ENCODE data around the gene TNK2. TPM values are rescaled to one million over a fixed set of nuclear protein-coding genes. Genes with fewer than 3 reads are reported as not detected.
"Not testable (repeated sequence)": the region's sequence is repeated elsewhere in the genome, so short reads cannot be mapped to it uniquely, and the experiment has no call there.

The TNK2 gene
- total RNA-seq, 2 donors from 2014 or later, result 47.6 to 50.4 TPM

GRCh38 chr3:195904368-195904767 lies 4.0 kb downstream of the TNK2 start:
- DNase-seq (no peak), ATAC-seq (no peak)
- intact Hi-C loops (cut with DNase I), result no loop called here

GRCh38 chr3:195903950-195904290 lies 4.4 kb downstream of the TNK2 start:
- no peak for ATAC-seq
- intact Hi-C loops (cut with DNase I), result no loop called here
- no peak for DNase-seq

GRCh38 chr3:195902634-195903033 lies 5.7 kb downstream of the TNK2 start:
- ATAC-seq; intact Hi-C loops (cut with DNase I); DNase-seq: not testable (repeated sequence)

GRCh38 chr3:195901836-195902585 lies 6.3 kb downstream of the TNK2 start:
- DNase-seq; intact Hi-C loops (cut with DNase I); ATAC-seq: not testable (repeated sequence)

- DNase-seq (peak; percentile 73), ATAC-seq (peak; percentile 59 to 75)
- intact Hi-C loops (cut with DNase I), result no loop called here
These were observed 7.7 kb downstream of the TNK2 start for GRCh38 chr3:195900436-195901355.

- intact Hi-C loops (cut with DNase I), result loop anchor here in 1 of 2 donors (5.0 kb wide), 1 partner anchor 38 kb away; no protein-coding TSS in a partner anchor
- DNase-seq (peak; percentile 16), ATAC-seq (no peak)
These were observed 8.5 kb downstream of the TNK2 start for GRCh38 chr3:195899701-195900435.

- intact Hi-C loops (cut with DNase I), result loop anchor here in 1 of 2 donors (5.0 kb wide), 1 partner anchor 36 kb away; no protein-coding TSS in a partner anchor
- ATAC-seq, result no peak
- DNase-seq, result no peak
These were observed 10.4 kb downstream of the TNK2 start for GRCh38 chr3:195897853-195898415.

GRCh38 chr3:195897081-195897852 lies 11.1 kb downstream of the TNK2 start:
- intact Hi-C loops (cut with DNase I), result loop anchor here in 1 of 2 donors (5.0 kb wide), 1 partner anchor 35 kb away; no protein-coding TSS in a partner anchor
- DNase-seq (peak; percentile 56), ATAC-seq (peak in 1 of 2 donors; percentile 15)

- DNase-seq (peak; percentile 72), ATAC-seq (peak; percentile 28 to 32)
- intact Hi-C loops (cut with DNase I), result loop anchor here in 1 of 2 donors (5.0 kb wide), 1 partner anchor 34 kb away; no protein-coding TSS in a partner anchor
These were observed 11.8 kb downstream of the TNK2 start for GRCh38 chr3:195896361-195897080.

GRCh38 chr3:195895861-195896360 lies 12.4 kb downstream of the TNK2 start:
- peak; percentile 74 for DNase-seq
- ATAC-seq, result peak; percentile 40
- intact Hi-C loops (cut with DNase I), result loop anchor here in 1 of 2 donors (5.0 kb wide), 1 partner anchor 34 kb away; no protein-coding TSS in a partner anchor

- peak; percentile 48 for DNase-seq
- peak; percentile 17 to 36 for ATAC-seq
- intact Hi-C loops (cut with DNase I), result loop anchor here in 1 of 2 donors (5.0 kb wide), 1 partner anchor 33 kb away; no protein-coding TSS in a partner anchor
These were observed 13.1 kb downstream of the TNK2 start for GRCh38 chr3:195895078-195895860.

GRCh38 chr3:195893916-195894465 lies 14.4 kb downstream of the TNK2 start:
- intact Hi-C loops (cut with DNase I), result loop anchor here in 1 of 2 donors (1.0 kb wide), 2 partner anchors 31 to 35 kb away; no protein-coding TSS in a partner anchor
- DNase-seq, result no peak
- ATAC-seq, result no peak

GRCh38 chr3:195893516-195893915 lies 14.8 kb downstream of the TNK2 start:
- ATAC-seq (no peak), DNase-seq (no peak)
- intact Hi-C loops (cut with DNase I), result no loop called here

GRCh38 chr3:195893044-195893395 lies 15.3 kb downstream of the TNK2 start:
- DNase-seq, result peak; percentile 71
- intact Hi-C loops (cut with DNase I), result no loop called here

GRCh38 chr3:195892105-195893043 lies 16.0 kb downstream of the TNK2 start:
- DNase-seq, result peak; percentile 68
- intact Hi-C loops (cut with DNase I), result no loop called here
- ATAC-seq, result peak; percentile 36 to 40

More at GRCh38 chr3:195893044-195893395, 15.3 kb downstream of the TNK2 start:
- peak; percentile 17 to 28 for ATAC-seq
